Measurements from ENCODE around the gene CAST.
A peak's percentile ranks its signal among the peaks of the same experiment; 100 is the strongest.
"Not testable (repeated sequence)": the region's sequence is repeated elsewhere in the genome, so short reads cannot be mapped to it uniquely, and the experiment has no call there.

The CAST gene

DNA sequence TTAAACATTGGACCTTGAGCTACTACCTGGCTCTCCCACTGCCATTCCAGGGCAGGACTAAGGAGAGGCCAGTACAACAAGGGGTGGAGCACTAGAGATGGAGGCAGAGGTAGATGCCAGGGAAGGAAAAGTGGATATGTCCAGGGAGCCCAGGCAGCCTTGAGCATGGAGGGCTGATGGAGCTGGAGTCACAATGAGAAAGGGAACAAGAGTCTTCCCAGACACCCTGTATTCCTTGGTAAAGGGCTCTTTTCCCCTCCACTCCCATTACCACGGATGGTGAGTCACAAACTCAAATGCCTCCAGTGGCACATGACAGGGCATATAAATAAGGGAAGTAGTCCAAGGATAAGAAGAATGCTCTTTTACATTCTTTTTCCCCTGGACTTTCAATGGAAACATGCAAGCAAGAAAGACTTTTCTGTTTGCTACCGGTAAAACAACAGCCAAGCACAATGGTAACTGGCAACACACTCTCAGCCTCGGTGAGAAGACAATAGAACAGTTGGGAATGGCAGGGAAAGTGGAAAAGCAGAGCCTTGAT lies 128.9 kb downstream of the CAST start:
- Histone ChIP-seq H3K27ac (peak overlapping the region in 3 of 21 experiments; percentile 3 to 33 (median 11)), H3K4me3 (no peak overlapping the region)

DNA sequence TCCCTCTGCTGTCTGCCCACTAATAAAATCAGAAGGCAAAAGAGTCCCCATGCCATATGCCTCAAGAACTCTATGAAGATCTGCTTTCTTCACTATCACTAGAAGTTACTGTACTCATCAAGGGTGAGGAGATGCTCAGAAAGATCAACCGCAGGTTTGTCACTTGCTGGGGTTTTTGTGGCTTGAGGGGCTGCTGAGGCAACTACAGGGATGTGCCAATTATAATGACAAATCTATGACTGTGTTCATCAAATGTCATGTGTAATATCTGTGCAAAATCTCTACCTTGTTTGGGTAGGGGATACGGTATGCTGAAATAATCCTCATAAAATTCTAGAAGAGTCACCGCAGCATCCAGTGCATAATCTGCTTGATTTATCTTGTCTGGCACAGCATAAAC lies 132.6 kb downstream of the CAST start:
- H3K27ac ChIP-seq = no peak overlapping the region

DNA sequence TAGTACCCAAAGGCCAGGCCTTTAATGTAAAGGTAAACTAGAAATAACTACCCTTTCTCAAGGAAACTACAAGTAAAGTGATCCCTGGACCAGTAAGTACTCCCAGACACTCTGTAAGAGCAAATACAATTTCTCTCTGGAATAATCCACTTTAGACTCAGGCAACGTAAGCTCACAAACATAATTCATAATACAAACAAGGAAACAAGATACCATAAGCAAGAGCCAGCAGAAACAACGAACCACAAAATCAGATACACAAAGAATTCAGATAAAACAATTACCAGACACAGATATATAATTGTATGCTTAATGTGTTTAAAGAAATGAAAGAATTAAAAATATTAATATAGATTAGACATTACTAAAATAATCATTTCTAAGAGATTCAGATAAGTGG lies 133.4 kb downstream of the CAST start:
- Histone ChIP-seq H3K27ac (no peak overlapping the region), H3K4me3 (no peak overlapping the region)

More for the DNA sequence above, 132.6 kb downstream of the CAST start:
- H3K4me3 ChIP-seq = no peak overlapping the region

DNA sequence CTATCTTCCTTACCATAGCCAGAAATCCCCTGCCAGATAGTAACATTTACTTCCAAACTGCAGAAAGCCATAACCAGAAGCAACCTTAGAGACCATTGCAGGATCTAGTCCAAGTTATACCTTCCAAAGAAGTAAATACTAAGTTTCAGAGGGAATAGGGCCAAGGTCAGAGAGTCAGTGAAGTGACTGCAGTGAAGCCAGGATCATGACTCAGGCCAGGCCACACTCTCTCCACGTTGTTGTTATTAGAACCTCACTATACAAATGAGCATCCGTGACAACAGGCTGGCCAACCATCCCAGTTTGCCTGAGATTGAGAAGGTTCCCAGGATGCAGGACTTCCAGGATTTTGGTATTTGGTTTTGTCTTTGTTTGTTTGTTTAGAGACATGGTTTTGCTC lies 134.3 kb downstream of the CAST start:
- H3K27ac ChIP-seq = no peak overlapping the region
- H3K4me3 ChIP-seq = no peak overlapping the region

DNA sequence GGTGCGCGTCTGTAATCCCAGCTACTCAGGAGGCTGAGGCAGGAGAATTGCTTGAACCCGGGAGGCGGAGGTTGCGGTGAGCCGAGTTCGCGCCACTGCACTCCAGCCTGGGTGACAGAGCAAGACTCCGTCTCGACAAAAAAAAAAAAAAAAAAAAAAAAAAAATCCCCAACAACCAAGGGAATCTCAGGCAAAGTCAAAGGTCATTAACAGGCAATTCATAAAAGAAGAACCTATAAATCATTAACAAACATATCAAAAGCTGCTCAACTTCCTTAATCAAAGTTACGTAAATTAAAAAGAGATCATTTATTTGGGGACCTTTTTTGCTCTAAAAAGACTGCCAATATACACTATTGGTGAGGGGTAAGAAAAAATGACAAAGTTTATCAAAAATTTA lies 139.5 kb downstream of the CAST start:
- H3K27ac ChIP-seq = not testable (repeated sequence)

DNA sequence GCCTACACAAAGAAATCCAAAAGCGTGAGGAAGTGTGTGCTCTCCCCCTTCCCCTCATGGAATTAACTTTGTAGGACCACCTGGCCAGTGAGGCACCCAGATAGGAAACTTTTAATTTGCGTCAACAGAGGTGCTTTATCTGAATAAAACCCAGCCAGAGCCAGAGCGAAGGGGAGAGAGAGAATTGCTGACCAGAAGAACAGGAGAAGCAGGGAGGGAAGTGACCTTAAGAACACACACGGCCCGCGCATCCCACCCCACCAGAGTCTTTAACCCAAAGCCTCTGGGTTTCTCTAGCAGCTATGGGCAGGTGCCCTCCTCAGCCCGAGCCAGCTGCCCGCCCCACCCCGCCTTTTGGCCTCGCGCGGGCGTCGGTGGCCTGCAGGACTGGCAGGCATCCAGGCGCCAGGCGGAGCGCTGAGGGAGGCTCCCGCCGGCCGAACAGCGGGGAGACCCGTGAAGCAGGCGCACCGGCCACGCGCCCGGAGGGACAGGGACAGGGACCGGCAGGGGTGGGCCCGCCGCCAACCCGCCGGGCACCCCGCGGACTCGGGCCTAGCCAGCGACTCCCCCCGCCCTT lies 145.0 kb downstream of the CAST start:
- Histone ChIP-seq H3K27ac (peak overlapping the region; percentile 96 to 100 (median 100)), H3K4me3 (peak overlapping the region; percentile 65 to 96 (median 76))

More for the DNA sequence above, 139.5 kb downstream of the CAST start:
- not testable (repeated sequence) for H3K4me3 ChIP-seq

DNA sequence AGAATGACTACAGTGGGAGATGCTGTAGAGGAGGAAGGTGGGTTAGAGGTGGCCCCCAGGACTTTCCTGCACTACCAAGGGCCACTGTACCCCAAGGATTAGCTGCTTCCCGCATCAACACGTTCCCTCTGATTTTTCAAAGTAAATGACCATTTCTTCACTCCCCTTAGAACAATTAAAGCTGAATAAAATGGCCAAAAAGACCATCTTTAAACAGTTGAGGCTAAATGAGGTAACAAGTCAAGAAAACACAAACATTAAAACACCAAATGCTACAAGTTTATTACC lies 146.3 kb downstream of the CAST start:
- peak overlapping the region in 19 of 21 experiments; percentile 38 to 100 (median 100) for H3K27ac ChIP-seq
- peak overlapping the region; percentile 65 to 96 (median 76) for H3K4me3 ChIP-seq

DNA sequence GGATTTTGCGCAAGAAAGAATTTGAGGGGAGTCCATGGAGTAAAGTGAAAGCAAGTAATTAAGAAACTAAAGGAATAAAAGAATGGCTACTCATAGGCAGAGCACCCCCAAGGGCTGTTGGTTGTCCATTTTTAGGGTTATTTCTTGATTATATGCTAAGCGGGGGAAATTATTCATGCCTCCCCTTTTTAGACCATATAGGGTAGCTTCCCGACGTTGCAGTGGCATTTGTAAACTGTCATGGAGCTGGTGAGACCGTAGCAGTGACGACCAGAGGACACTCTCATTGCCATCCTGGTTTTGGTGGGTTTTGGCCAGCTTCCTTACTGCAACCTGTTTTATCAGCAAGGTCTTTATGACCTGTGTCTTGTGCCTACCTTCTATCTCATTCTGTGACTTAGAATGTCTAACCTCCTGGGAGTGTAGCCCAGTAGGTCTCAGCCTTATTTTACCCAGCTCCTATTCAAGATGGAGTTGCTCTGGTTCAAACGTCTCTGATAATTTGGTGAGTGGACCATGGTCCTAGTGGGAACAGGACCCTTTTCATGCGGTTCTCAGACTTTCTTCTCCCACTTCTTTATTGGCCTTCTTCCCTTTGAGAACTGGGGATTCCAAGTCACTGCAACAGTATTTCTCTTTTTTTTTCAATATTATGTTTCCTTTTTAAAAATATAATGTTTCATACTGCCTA lies 146.8 kb downstream of the CAST start:
- H3K27ac ChIP-seq = peak overlapping the region in 17 of 21 experiments; percentile 38 to 100 (median 100)

DNA sequence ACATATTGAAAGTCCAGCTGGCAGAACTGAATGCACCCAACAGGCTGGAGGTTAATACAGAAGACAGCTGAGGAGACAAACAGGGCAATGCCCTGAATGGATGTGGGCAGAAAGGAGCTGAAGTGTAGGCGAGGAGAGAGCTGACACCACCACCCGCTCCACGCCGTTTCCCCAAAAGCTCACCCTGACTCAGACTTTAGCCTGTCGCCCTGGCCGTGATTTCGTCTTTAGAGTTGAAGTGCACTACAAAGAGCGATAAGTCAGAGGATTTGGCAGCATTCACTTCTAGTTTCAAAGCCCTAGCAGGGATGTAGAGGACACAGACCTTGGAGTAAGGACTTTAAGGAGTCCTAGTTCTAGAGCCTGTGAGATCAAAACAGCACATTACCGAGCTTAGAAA lies 147.7 kb downstream of the CAST start:
- Histone ChIP-seq H3K4me3 (no peak overlapping the region), H3K27ac (no peak overlapping the region)

More for the DNA sequence above, 146.8 kb downstream of the CAST start:
- H3K4me3 ChIP-seq = peak overlapping the region in 2 of 7 experiments; percentile 65 to 84

DNA sequence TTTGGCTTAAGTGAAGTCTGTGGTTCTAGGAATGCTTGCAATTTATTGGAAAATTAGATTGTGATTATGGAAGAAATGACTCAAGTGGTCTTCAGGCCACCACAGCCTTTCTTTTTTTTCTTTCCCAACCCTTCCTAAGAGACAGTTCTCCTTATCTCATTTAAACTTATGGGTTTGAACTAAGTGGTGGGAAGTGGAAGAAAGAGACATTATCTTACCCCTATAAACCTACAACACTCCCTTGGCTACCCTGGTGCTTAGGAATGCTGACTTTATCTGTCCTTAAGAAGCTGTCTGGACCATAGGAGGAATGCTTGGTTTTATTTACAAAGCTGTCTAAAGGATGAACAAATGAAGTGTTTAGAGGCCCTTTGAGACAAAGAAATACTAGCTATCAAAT lies 150.7 kb downstream of the CAST start:
- Histone ChIP-seq H3K4me3 (no peak overlapping the region), H3K27ac (no peak overlapping the region)

DNA sequence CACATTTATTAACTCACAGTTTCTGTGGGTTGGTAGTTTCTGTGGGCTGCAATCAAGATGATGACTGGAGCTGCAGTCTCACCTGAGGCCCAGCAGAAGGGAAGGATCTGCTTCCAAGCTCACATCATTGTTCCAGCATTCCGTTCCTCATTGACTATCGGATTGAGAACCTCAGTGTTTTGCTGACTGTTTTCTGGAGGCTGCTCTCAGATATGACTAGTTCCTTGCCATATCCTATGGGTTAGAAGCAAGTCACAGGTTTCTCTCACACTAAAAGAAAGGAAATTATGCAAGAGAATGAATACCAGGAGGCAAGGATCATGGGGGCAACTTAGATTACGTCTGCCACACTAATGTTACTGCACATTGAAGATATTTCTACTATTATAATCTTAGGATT lies 151.9 kb downstream of the CAST start:
- H3K27ac ChIP-seq = no peak overlapping the region
- H3K4me3 ChIP-seq = no peak overlapping the region

DNA sequence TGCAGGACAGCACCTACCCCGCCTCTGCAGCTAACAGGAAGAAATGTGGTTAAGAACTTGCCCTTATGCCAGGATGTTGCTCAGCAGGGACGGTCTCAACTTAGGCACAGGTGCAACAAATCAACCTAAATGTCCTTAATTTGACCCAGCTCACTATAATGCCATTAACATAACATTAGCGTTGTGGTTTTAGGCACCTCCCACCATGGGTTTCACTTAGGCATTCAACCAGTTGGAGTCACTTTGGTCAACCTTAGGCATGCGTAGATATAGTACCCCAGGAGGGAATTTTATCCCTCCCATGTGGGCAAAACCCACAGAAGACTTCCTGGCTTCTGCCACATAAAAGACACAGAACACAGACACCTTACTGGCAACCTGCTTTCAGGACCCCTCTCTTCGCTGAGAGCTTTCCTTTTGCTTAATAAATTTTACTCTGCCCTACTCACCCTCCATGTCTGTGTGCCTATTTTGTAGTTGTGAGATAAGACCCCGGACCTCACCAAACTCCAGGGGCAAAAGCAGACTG lies 154.3 kb downstream of the CAST start:
- peak overlapping the region in 7 of 21 experiments; percentile 10 to 81 (median 26) for H3K27ac ChIP-seq
- peak overlapping the region in 2 of 7 experiments; percentile 7 to 11 for H3K4me3 ChIP-seq

DNA sequence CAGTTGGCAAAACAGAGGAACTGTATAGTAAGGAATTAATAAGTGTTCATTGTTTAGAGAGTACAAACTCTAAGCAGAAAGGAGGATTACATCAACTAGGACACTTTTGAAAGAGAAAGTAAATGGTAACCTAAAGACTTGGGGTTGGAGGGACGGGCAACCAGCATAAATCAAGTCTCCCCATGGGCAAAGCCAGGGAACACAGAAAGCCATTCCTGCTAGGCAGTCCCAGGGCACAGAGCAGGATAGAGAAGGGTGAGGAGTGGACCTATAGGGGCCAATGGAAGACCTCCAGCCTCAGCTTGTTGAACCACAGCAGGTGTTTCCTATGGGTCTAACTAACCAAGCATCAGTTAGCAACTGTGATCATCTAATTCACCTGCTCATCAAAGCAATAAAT lies 154.8 kb downstream of the CAST start:
- H3K4me3 ChIP-seq = peak overlapping the region in 2 of 7 experiments; percentile 7 to 11

DNA sequence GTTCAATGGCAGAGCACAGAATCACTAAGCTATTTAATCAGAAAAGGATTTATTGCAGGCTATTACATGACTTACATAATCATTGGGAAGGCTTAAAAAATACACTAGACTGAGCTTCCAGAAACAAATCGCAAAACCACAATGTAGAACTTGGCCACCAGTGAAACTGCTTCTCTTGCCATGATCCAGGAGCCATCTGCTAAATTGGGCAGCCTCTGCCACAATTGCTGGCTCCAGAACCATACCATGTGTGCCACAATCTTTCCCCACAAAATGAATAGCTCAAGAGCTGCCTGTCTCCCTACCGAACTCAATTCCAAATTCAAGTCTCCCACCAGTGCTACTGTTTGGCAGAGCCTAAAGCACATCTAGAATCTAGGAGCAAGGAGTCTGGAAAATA lies 155.3 kb downstream of the CAST start:
- H3K4me3 ChIP-seq = no peak overlapping the region
- H3K27ac ChIP-seq = peak overlapping the region in 2 of 21 experiments; percentile 11 to 81

More for the DNA sequence above, 154.8 kb downstream of the CAST start:
- peak overlapping the region in 7 of 21 experiments; percentile 10 to 81 (median 26) for H3K27ac ChIP-seq

DNA sequence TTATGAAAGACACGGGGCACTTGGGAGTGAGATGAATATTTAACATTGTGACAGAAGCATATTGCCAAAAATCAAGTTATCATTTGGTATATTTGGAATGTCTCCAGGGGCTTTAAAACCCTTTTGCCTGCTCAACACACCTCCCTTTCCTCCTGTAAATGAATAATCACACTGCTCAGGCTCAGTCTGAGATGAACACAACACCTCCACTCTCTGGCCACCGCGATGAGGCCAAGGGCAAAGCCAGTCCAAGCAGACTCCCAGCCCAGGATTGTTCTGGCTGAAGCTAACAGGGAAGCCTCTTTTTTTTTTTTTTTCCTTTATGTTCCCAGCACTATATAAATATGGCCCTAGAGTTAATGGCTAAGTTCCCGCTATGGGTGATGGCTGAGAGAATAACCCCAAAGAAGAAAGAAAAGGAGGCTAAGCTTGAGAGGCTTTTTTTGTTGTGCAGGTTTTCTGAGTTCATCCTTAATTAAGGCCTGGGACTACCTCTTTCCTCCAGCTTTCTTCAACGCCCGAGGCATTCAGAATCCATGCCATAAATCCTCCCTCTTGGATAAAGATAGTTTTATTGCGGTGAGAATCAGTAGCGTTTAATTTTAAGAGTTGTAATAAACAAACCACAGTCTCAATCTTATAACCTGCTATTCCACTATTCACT lies 156.1 kb downstream of the CAST start:
- Histone ChIP-seq H3K27ac (no peak overlapping the region), H3K4me3 (no peak overlapping the region)

DNA sequence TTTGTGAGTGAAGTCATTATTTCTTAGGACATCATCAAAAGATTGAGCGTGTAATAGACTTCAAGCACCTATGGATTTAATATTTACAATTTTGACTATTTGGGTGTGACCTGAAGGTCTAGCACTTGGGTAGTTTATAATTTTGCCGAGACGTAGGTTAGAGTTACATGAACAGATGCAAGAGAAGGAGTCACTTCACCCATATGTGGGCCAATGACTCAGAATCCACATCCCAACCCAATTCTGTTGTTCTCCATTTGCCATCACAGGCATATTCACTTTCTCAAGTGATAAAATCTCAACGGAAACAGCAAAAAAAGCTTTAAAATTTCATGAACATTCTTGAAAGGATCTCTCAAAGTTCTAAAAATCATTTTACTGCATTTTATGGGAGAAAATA lies 157.6 kb downstream of the CAST start:
- no peak overlapping the region for H3K4me3 ChIP-seq
- H3K27ac ChIP-seq = no peak overlapping the region

DNA sequence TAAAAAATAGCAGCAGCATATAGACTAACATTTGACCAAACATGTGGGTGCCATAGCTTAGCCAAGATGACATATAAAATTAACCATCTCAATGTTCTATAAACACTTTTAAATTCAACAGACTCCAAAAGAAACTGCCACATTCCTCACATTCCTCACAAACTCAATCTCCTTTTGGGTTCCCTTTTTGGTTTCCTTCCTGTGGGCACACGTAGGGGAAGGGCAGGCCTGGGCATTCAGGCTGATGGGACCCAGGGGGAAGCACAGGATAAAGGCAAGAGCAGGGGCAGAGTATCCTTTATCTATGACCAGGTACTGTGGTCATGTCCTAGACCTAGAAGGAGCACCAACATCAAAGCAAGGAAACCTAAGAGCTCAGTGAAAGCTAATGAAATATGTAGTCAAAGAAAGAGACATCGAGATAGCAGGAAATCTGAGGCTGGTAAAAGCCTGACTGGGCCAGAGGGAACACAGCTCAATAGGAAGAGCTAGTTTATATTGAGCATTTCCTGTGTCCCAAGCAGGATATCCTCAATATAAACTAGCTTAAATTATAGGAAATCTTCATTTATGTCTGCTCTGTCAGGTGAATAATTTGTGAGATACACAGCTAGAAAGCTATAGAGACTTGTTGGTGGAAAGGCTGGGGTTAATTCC lies 159.2 kb downstream of the CAST start:
- H3K27ac ChIP-seq = no peak overlapping the region
- H3K4me3 ChIP-seq = no peak overlapping the region

DNA sequence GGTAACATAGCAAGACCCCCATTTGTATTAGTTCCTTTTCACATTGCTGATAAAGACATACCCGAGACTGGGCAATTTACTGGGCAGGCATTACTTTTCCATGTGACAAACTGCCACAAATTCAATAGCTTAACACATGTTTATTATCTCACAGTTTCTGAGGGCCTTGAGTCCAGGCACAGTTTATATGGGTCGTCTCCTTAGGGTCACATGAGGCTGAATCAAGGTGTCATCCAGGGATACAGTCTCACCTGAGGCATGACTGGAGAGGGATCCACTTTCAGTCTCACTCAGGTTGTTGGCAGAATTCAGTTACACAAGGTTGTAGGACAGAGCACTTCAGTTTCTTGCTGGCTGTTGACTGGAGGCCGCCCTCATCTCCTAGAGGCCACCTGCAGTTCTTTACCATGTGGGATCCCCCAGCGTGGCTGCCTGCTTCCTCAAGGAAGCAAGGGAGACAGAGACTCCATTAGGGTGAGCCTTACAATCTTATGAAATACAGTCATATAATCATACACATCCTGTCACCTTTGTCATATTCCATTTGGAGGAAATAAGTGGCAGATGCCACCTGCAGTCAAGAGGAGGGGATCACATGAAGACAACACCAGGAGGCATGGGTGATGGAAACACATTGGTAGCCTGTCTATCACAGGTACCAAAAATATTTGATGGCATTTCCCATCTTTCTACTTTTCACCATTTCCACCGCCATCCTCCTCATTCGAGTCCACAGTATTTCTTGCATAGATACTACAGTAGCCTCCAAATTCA lies 160.7 kb downstream of the CAST start:
- H3K27ac ChIP-seq = peak overlapping the region in 1 of 21 experiments; percentile 21

DNA sequence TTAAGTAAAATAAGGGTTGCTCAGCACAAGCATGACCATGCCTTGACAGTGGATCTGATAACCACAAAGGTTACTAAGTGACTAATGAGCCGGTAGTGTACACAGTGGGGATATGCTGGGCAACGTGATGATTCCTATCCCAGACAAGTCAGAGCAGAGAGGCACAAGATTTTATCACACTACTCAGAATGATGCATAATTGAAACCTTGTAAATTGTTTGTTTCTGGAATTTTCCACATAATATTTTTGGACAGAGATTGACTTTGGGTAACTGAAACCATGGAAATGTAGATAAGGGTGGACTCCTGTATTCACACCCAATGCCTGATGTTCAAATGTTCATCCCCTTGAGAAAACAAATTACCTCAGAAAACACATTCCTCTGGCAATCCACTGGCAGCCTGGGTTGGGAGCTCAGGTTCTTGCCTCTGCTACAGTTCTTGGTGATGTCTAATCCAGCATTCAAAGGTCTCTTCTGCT lies 161.8 kb downstream of the CAST start:
- peak overlapping the region in 5 of 21 experiments; percentile 12 to 73 (median 21) for H3K27ac ChIP-seq

More for the DNA sequence above, 160.7 kb downstream of the CAST start:
- no peak overlapping the region for H3K4me3 ChIP-seq

More for the DNA sequence above, 161.8 kb downstream of the CAST start:
- no peak overlapping the region for H3K4me3 ChIP-seq
